A549 (cell line): Measurements from ENCODE around the gene SRCIN1. TPM values are rescaled to one million over a fixed set of nuclear protein-coding genes. Genes with fewer than 3 reads are reported as not detected.

Experiments used
- ATAC-seq, 2 experiments: fragments of 200-7000 bp in 1 of 2; fragments of >200 bp in 1 of 2; cut with Nextera tagmentation in 1 of 2; cut with Tn5 transposase in 1 of 2; 3 replicates each; pipeline versions ENCODE4 v1.8.0 to v1.9.1; 2018 to 2020; ENCODE audit warnings: mild to moderate bottlenecking in 1 of 2, moderate library complexity in 1 of 2
- CTCF ChIA-PET: fragments of 300-600 bp; sonication (Branson Sonifier 250); formaldehyde crosslinking; extraction: SDS; loops from one replicate; lab custom pipeline; 2021; ENCODE audit warnings: antibody characterized with exemption, inconsistent platforms; lab: Yijun Ruan, JAX
- POLR2A ChIA-PET: fragments of 350-600 bp; formaldehyde crosslinking; extraction: SDS; loops from one replicate; lab custom pipeline; 2021; ENCODE audit warnings: antibody characterized with exemption, inconsistent platforms; lab: Yijun Ruan, JAX
- DNase-seq, 2 experiments: peaks; one replicate each; pipeline versions ENCODE4 v3.0.0 to v3.0.0-alpha.2; 2011 to 2016; ENCODE audit warnings: low read depth in 1 of 2, low spot score in 1 of 2
- FAIRE-seq: peaks from 2 replicates; lab custom pipeline; 2011; peaks lifted over from hg19 to GRCh38; lab: Jason Lieb, UNC
- H3K27ac ChIP-seq, 2 experiments: fragments of >200 bp; sonication (Bioruptor Twin); formaldehyde crosslinking; 3 replicates each; pipeline ENCODE4 v1.5.1; 2016 to 2017
- H3K4me1 ChIP-seq: fragments of >200 bp; sonication (Bioruptor Twin); formaldehyde crosslinking; 3 replicates; pipeline ENCODE4 v1.6.1; 2016
- H3K4me2 ChIP-seq: fragments of >200 bp; sonication (Bioruptor Twin); formaldehyde crosslinking; 3 replicates; pipeline ENCODE4 v1.6.1; 2016
- H3K4me3 ChIP-seq: fragments of >200 bp; sonication (Bioruptor Twin); formaldehyde crosslinking; 3 replicates; pipeline ENCODE4 v1.5.1; 2016
- H3K9me3 ChIP-seq: fragments of >200 bp; sonication (Bioruptor Twin); formaldehyde crosslinking; 3 replicates; pipeline ENCODE4 v1.6.1; 2016
- CEBPB ChIP-seq, 2 experiments: fragments of >200 bp in 1 of 2; sonication (Bioruptor Twin) in 1 of 2; formaldehyde crosslinking in 1 of 2; IDR thresholded peaks; 2 replicates each; pipeline ENCODE4 v1.6.1; 2012 to 2016
- CHD2 ChIP-seq: fragments of 150-350 bp; IDR thresholded peaks from 2 replicates; pipeline ENCODE4 v1.6.1; 2014; ENCODE audit warnings: low read length; ENCODE audit not compliant: partially characterized antibody
- EP300 ChIP-seq, 2 experiments: fragments of >200 bp; sonication (Bioruptor Twin); formaldehyde crosslinking; IDR thresholded peaks; 2 replicates in 1 of 2; 3 replicates in 1 of 2; pipeline ENCODE4 v1.6.1; 2016 to 2017
- FOSL2 ChIP-seq, 2 experiments: fragments of 450-650 bp in 1 of 2; fragments of >200 bp in 1 of 2; sonication (Bioruptor Twin) in 1 of 2; formaldehyde crosslinking; IDR thresholded peaks; 2 replicates each; pipeline versions ENCODE4 v1.5.0 to v1.6.1; 2016 to 2020; ENCODE audit warnings: mild to moderate bottlenecking in 1 of 2, moderate library complexity in 1 of 2
- FOXS1 ChIP-seq: fragments of 250-450 bp; sonication (Bioruptor Pico); IDR thresholded peaks from 2 replicates; pipeline ENCODE4 v1.5.0; 2020; ENCODE audit warnings: mild to moderate bottlenecking, moderate library complexity
- GATA3 ChIP-seq: IDR thresholded peaks from 2 replicates; pipeline ENCODE4 v1.6.1; 2012; ENCODE audit warnings: borderline replicate concordance
- HOXA7 ChIP-seq: fragments of 250-450 bp; sonication (Bioruptor Pico); IDR thresholded peaks from 2 replicates; pipeline ENCODE4 v1.5.0; 2020; ENCODE audit warnings: mild to moderate bottlenecking, moderate library complexity
- HOXB13 ChIP-seq: fragments of 250-450 bp; sonication (Bioruptor Pico); IDR thresholded peaks from 2 replicates; pipeline ENCODE4 v1.5.0; 2020; ENCODE audit warnings: low read depth, mild to moderate bottlenecking, moderate library complexity
- HOXB5 ChIP-seq: fragments of 250-450 bp; sonication (Bioruptor Pico); IDR thresholded peaks from 2 replicates; pipeline ENCODE4 v1.5.0; 2020; ENCODE audit warnings: mild to moderate bottlenecking, moderate library complexity
- JUN ChIP-seq, 2 experiments: fragments of >200 bp; sonication (Bioruptor Twin); formaldehyde crosslinking; IDR thresholded peaks; 2 replicates in 1 of 2; 3 replicates in 1 of 2; pipeline ENCODE4 v1.6.1; 2016 to 2017
- JUNB ChIP-seq: fragments of >200 bp; sonication (Bioruptor Twin); formaldehyde crosslinking; IDR thresholded peaks from 2 replicates; pipeline ENCODE4 v1.6.1; 2016
- MYC ChIP-seq: IDR thresholded peaks from 2 replicates; pipeline ENCODE4 v1.6.1; 2012; ENCODE audit warnings: mild to moderate bottlenecking, inconsistent platforms, low read length, improper control_type of control experiment, borderline replicate concordance
- PHF8 ChIP-seq: fragments of 200-600 bp; sonication (generic); IDR thresholded peaks from 2 replicates; pipeline ENCODE4 v1.6.1; 2016; ENCODE audit warnings: low read depth, mild to moderate bottlenecking, antibody characterized with exemption, moderate library complexity, borderline replicate concordance
- RAD21 ChIP-seq, 2 experiments: fragments of >200 bp in 1 of 2; sonication (Bioruptor Twin) in 1 of 2; formaldehyde crosslinking in 1 of 2; IDR thresholded peaks in 1 of 2; conservative IDR thresholded peaks in 1 of 2; 2 replicates in 1 of 2; 3 replicates in 1 of 2; pipeline ENCODE4 v1.6.1; 2012 to 2018; ENCODE audit warnings: inconsistent platforms in 1 of 2
- REST ChIP-seq: fragments of 200-600 bp; sonication (generic); IDR thresholded peaks from 2 replicates; pipeline ENCODE4 v1.6.1; 2016; ENCODE audit warnings: antibody characterized with exemption, mild to moderate bottlenecking, moderate library complexity
- TFCP2L1 ChIP-seq: fragments of 250-450 bp; sonication (Bioruptor Pico); IDR thresholded peaks from 2 replicates; pipeline ENCODE4 v1.5.0; 2021; ENCODE audit warnings: mild to moderate bottlenecking
- ZC3H11A ChIP-seq: fragments of 450-650 bp; IDR thresholded peaks from 2 replicates; pipeline ENCODE4 v1.6.1; 2014; ENCODE audit warnings: antibody characterized with exemption, mild to moderate bottlenecking
- WGBS: methylation state at CpG from one replicate; pipeline ENCODE4 v1.1.6; 2017; ENCODE audit errors: missing lambda C conversion rate; 5-methylcytosine and 5-hydroxymethylcytosine counted together
- polyA plus RNA-seq, 4 experiments: library from polyadenylated mRNA; depleted of rRNA in 3 of 4; stranded (reverse); fragments of >200 nt; fragmentation: RNase III in 1 of 4; extraction: RNeasy Plus Mini Kit Qiagen cat#74134 plus additional on column Dnase treatment in 1 of 4; gene quantifications; 2 replicates in 3 of 4; 3 replicates in 1 of 4; pipeline ENCODE4 v1.2.3, GENCODE V29; 2011 to 2017
- TF ChIP-seq, protein P1 (sequence below): IDR thresholded peaks from 2 replicates; pipeline ENCODE4 v1.6.1; 2012; ENCODE audit warnings: low read depth, borderline replicate concordance
- TF ChIP-seq, protein P2 (sequence below): IDR thresholded peaks from 2 replicates; pipeline ENCODE4 v1.6.1; 2012

SRCIN1 gene
- polyA plus RNA-seq, 2 of the 4 experiments (the other 2 are of a cell fraction): 1.4 to 2.1 TPM

- FAIRE-seq (no peak), ATAC-seq (no peak), DNase-seq (no peak)
- Histone ChIP-seq H3K4me3 (no peak overlapping the region), H3K4me1 (peaks cover 7% of the 10 kb centered on the region; the same call in 1 of the 3 replicates), H3K27ac (no peak overlapping the region), H3K4me2 (no peak overlapping the region), H3K9me3 (no peaks in the 10 kb centered on the region)
- ChIA-PET CTCF (interaction anchor here (0.9 to 33.9 kb wide), 7 partner anchors 6 to 172 kb away, joined by 3 to 948 read pairs (median 207); partner anchors contain the start of gene SRCIN1), POLR2A (no interaction called here)
- 63% methylated on average over 7 of the region's 9 CpGs for WGBS
- TF ChIP-seq HOXA7: no peak
Measured at GRCh38 chr17:38595892-38596291, 9.9 kb downstream of the SRCIN1 start.

DNA sequence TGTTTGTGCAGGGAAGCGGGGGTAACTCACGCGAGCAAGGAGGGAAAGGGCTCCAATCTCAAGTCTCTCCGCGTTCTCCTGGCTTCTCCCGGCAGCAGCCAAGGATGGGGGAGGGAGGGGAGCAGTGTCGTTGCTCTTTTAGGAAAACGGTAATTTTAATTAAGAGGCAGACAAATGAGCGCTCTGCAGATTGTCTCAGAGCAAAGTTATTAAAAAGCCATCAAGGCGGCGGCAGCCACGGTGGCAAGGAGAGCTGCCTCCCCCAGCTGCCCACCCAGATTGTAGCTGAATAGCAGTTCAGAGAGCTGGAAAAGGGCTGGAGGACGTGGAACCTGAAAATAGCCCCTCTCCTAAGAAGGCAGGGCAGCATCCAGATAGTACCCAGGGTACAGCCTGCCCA, 11.6 kb downstream of the SRCIN1 start:
- ChIA-PET CTCF (interaction anchor here (17.9 to 33.9 kb wide), 4 partner anchors 4 to 74 kb away, joined by 207 to 948 read pairs (median 525); partner anchors contain the start of gene SRCIN1), POLR2A (no interaction called here)
- Histone ChIP-seq H3K4me1 (peaks cover 7% of the 10 kb centered on the region; the same call in 1 of the 3 replicates), H3K4me3 (no peak overlapping the region), H3K4me2 (no peak overlapping the region), H3K27ac (no peak overlapping the region), H3K9me3 (no peaks in the 10 kb centered on the region)
- no peak for ATAC-seq
- WGBS: 74% methylated on average over 13 of the region's 13 CpGs
- no peak for FAIRE-seq
- TF ChIP-seq MYC: no peak
- TF ChIP-seq PHF8: no peak
- TF ChIP-seq TFCP2L1: no peak
- no peak for TF ChIP-seq CEBPB (IDR thresholded peaks at IDR 0.05)
- TF ChIP-seq, protein P1, sequence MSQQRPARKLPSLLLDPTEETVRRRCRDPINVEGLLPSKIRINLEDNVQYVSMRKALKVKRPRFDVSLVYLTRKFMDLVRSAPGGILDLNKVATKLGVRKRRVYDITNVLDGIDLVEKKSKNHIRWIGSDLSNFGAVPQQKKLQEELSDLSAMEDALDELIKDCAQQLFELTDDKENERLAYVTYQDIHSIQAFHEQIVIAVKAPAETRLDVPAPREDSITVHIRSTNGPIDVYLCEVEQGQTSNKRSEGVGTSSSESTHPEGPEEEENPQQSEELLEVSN: no peak
- no peak for TF ChIP-seq GATA3
- TF ChIP-seq FOSL2 (IDR thresholded peaks at IDR 0.05): no peak
- TF ChIP-seq FOSL2 (CRISPR knock-in tag; IDR thresholded peaks at IDR 0.05): no peak
- TF ChIP-seq JUNB: no peak
- TF ChIP-seq, protein P2, sequence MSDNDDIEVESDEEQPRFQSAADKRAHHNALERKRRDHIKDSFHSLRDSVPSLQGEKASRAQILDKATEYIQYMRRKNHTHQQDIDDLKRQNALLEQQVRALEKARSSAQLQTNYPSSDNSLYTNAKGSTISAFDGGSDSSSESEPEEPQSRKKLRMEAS: no peak
- no peak for TF ChIP-seq FOXS1 (CRISPR knock-in tag)
- no peak for TF ChIP-seq HOXB13 (CRISPR knock-in tag)
- TF ChIP-seq ZC3H11A: no peak
- TF ChIP-seq REST: no peak
- no peak for TF ChIP-seq CHD2
- no peak for TF ChIP-seq RAD21 (conservative IDR thresholded peaks at IDR 0.05 in 1 of 2, IDR thresholded peaks at IDR 0.05 in 1 of 2)
- no peak for DNase-seq

GRCh38 chr17:38592487-38592886, 13.3 kb downstream of the SRCIN1 start:
- no peak overlapping the region for H3K27ac ChIP-seq
- H3K4me3 ChIP-seq: no peak overlapping the region
- FAIRE-seq (no peak), ATAC-seq (no peak), DNase-seq (no peak)
- no peak for TF ChIP-seq JUN (IDR thresholded peaks at IDR 0.05)
- TF ChIP-seq RAD21 (conservative IDR thresholded peaks at IDR 0.05 in 1 of 2, IDR thresholded peaks at IDR 0.05 in 1 of 2): no peak
- no peak for TF ChIP-seq HOXB5 (CRISPR knock-in tag)
- TF ChIP-seq EP300 (IDR thresholded peaks at IDR 0.05): no peak
- TF ChIP-seq HOXA7: no peak
- no peak for TF ChIP-seq GATA3
- no peak overlapping the region for H3K4me2 ChIP-seq
- H3K4me1 ChIP-seq: peaks cover 7% of the 10 kb centered on the region; the same call in 1 of the 3 replicates
- ChIA-PET CTCF (interaction anchor here (1.6 to 33.9 kb wide), 5 partner anchors 3 to 75 kb away, joined by 3 to 948 read pairs (median 525); partner anchors contain the start of gene SRCIN1), POLR2A (no interaction called here)
- H3K9me3 ChIP-seq: no peaks in the 10 kb centered on the region
